ENCODE results near the gene RNF113A. TPM values are rescaled to one million over a fixed set of nuclear protein-coding genes. Genes with fewer than 3 reads are reported as not detected.

RNF113A gene
- polyA plus RNA-seq, 6 donors from 2014 or later, result 42.5 to 78.4 (median 60.5) TPM

Other genes with a start within 250 kb of the RNF113A start
- 100 to 1,000 TPM in 5 of 6 donors, 10 to 100 TPM in 1; 78.8 to 189 (median 150) TPM for gene SEPTIN6, start 178.6 kb downstream of the RNF113A start, polyA plus RNA-seq (ENCODE audit: low read depth in 6 of 6)
- gene SOWAHD, start 113.1 kb downstream of the RNF113A start, polyA plus RNA-seq (ENCODE audit: low read depth in 6 of 6), result 10 to 100 TPM in 2 of 6 donors, 1 to 10 TPM in 4; 1.7 to 21.9 (median 8.7) TPM
- gene RPL39, start 80.1 kb downstream of the RNF113A start, polyA plus RNA-seq (ENCODE audit: low read depth in 6 of 6), result 1,000 to 10,000 TPM; 3,399 to 4,973 (median 4,743) TPM
- gene UPF3B, start 18.8 kb downstream of the RNF113A start, polyA plus RNA-seq (ENCODE audit: low read depth in 6 of 6), result 10 to 100 TPM in 4 of 6 donors, 1 to 10 TPM in 2; 5.8 to 18.6 (median 11.5) TPM
- gene NDUFA1, start 99 bp upstream of the RNF113A start, polyA plus RNA-seq (ENCODE audit: low read depth in 6 of 6), result 100 to 1,000 TPM; 268 to 457 (median 303) TPM
- not detected for gene AKAP14, start 24.2 kb upstream of the RNF113A start, polyA plus RNA-seq (ENCODE audit: low read depth in 6 of 6)
- 1 to 10 TPM; 2.3 to 5.2 (median 3.3) TPM for gene NKAP, start 72.0 kb upstream of the RNF113A start, polyA plus RNA-seq (ENCODE audit: low read depth in 6 of 6)
- gene RHOXF2B, start 206.0 kb upstream of the RNF113A start, polyA plus RNA-seq (ENCODE audit: low read depth in 6 of 6), result under 1 TPM in 1 of 6 donors, not detected in 5; 0.10 TPM
- not detected for gene RHOXF1, start 244.2 kb upstream of the RNF113A start, polyA plus RNA-seq (ENCODE audit: low read depth in 6 of 6)

Measured in naive B cell (primary cell).